K562 (cell line): ENCODE data around the gene C19orf67. TPM values are rescaled to one million over a fixed set of nuclear protein-coding genes. Genes with fewer than 3 reads are reported as not detected.

Experiments used
- BCL6 ChIP-seq: fragments of 250-450 bp; sonication (Bioruptor Pico); IDR thresholded peaks from 2 replicates; pipeline ENCODE4 v1.4.0; 2020
- CBFA2T3 ChIP-seq: fragments of 450-650 bp; IDR thresholded peaks from 2 replicates; pipeline ENCODE4 v1.6.1; 2017
- EHMT2 ChIP-seq: fragments of 450-650 bp; IDR thresholded peaks from 2 replicates; pipeline ENCODE4 v1.6.1; 2018; ENCODE audit warnings: antibody characterized with exemption
- FOSL1 ChIP-seq: fragments of 200-800 bp; sonication (Bioruptor generic); conservative IDR thresholded peaks from 2 replicates; pipeline ENCODE4 v1.6.1; 2016; ENCODE audit warnings: missing genetic modification characterization, missing compliant biosample characterization
- FOXA1 ChIP-seq: fragments of 450-650 bp; IDR thresholded peaks from 2 replicates; pipeline ENCODE4 v1.6.1; 2016; ENCODE audit warnings: mild to moderate bottlenecking, borderline replicate concordance
- MAFG ChIP-seq: fragments of 450-650 bp; conservative IDR thresholded peaks from 2 replicates; pipeline ENCODE4 v1.6.1; 2016; ENCODE audit warnings: missing genetic modification characterization, missing compliant biosample characterization
- NCOA1 ChIP-seq: fragments of 450-650 bp; IDR thresholded peaks from 2 replicates; pipeline ENCODE4 v1.6.1; 2016; ENCODE audit warnings: low read depth
- SIN3B ChIP-seq: fragments of 450-650 bp; IDR thresholded peaks from 2 replicates; pipeline ENCODE4 v1.6.1; 2017; ENCODE audit warnings: low read depth, mild to moderate bottlenecking, moderate library complexity
- SMAD4 ChIP-seq: fragments of 250-450 bp; sonication (Bioruptor Pico); conservative IDR thresholded peaks from 2 replicates; pipeline ENCODE4 v1.8.0; 2021; ENCODE audit warnings: inconsistent platforms, mild to moderate bottlenecking, moderate library complexity
- SMC3 ChIP-seq: conservative IDR thresholded peaks from 2 replicates; pipeline ENCODE4 v1.6.1; 2011; ENCODE audit warnings: low read depth, low read length, improper control_type of control experiment; ENCODE audit not compliant: insufficient read depth
- SP2 ChIP-seq: IDR thresholded peaks from 2 replicates; pipeline ENCODE4 v1.6.1; 2011; ENCODE audit warnings: mild to moderate bottlenecking, low read depth, low read length, moderate library complexity; ENCODE audit not compliant: poor library complexity, severe bottlenecking; ENCODE audit errors: extremely low read depth
- ZBED1 ChIP-seq: IDR thresholded peaks from 2 replicates; pipeline ENCODE4 v1.6.1; 2014
- polyA plus RNA-seq, 8 experiments: library from polyadenylated mRNA; depleted of rRNA in 4 of 8; stranded (reverse) in 5 of 8; unstranded in 3 of 8; fragments of >200 nt; fragmentation: Nextera tagmentation in 2 of 8; fragmentation: Illumina TruSeq in 1 of 8; extraction: Ambion mirVana in 2 of 8; extraction: Trizol in 1 of 8; gene quantifications; 2 replicates each; pipeline versions ENCODE4 v1.2.1 to v1.2.3, GENCODE V29; 2011 to 2014; ENCODE audit warnings: inconsistent platforms in 1 of 8, missing spikeins in 1 of 8
- total RNA-seq, 7 experiments: library from RNA; depleted of rRNA in 6 of 7; stranded (reverse); fragments of >200 nt in 6 of 7; fragmentation: Illumina TruSeq in 2 of 7; extraction: Trizol in 2 of 7; gene quantifications; 2 replicates each; pipeline versions ENCODE4 v1.2.1 to v1.2.3, GENCODE V29; 2011 to 2021; ENCODE audit warnings: low replicate concordance in 1 of 7
- TF ChIP-seq, protein P1 (sequence below): fragments of 450-650 bp; IDR thresholded peaks from 2 replicates; pipeline ENCODE4 v1.6.1; 2016; ENCODE audit warnings: mild to moderate bottlenecking, moderate library complexity
- TF ChIP-seq, protein P2 (sequence below), 3 experiments: IDR thresholded peaks in 2 of 3; conservative IDR thresholded peaks in 1 of 3; 2 replicates each; pipeline ENCODE4 v1.5.1; 2011 to 2012; ENCODE audit warnings: low read length in 3 of 3, mild to moderate bottlenecking in 3 of 3, control low read depth in 2 of 3, improper control_type of control experiment in 1 of 3, inconsistent platforms in 1 of 3, low read depth in 1 of 3, mixed read lengths in 1 of 3, moderate library complexity in 1 of 3; ENCODE audit not compliant: insufficient read depth in 2 of 3

C19orf67 gene
- total and polyA plus RNA-seq, 9 of the 15 experiments (the other 6 are each of a cell fraction or from before 2014, with no cell fraction given) = 0.29 to 1.8 (median 0.51) TPM; not detected in 3

DNA sequence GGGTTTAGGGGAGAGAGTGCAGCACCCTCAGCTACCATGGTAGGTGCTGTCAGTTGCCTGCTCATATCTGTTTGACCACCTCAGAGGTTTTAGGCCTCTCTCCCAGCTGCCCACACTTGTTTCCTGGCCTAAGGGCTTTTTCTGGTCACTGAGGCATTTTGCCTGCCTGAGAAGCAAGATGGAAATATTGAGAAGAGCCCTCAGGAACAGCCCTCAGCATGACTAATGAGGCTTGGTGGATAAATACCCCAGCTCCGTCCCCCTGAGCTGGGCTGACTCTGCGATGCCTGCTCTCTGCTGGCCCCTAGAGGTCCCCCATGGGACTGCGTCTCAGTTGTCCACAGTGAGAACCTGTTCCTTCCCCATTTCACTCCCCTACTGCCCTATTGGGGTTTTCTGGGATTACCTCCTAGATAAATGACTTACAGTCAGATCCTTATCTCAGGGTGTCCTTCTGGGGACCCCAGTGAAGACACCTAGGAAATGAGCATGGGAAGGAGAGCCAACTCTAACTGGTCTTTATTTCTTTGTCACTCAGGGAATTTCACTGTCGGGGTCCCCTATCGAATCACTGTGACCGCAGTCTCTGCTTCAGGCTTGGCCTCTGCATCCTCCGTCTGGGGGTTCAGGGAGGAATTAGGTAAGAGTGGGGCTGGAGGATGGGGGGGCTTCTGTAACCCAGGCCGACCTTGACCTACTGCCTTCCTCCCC lies 37.0 kb downstream of the C19orf67 start (continued):
- TF ChIP-seq, protein P1, sequence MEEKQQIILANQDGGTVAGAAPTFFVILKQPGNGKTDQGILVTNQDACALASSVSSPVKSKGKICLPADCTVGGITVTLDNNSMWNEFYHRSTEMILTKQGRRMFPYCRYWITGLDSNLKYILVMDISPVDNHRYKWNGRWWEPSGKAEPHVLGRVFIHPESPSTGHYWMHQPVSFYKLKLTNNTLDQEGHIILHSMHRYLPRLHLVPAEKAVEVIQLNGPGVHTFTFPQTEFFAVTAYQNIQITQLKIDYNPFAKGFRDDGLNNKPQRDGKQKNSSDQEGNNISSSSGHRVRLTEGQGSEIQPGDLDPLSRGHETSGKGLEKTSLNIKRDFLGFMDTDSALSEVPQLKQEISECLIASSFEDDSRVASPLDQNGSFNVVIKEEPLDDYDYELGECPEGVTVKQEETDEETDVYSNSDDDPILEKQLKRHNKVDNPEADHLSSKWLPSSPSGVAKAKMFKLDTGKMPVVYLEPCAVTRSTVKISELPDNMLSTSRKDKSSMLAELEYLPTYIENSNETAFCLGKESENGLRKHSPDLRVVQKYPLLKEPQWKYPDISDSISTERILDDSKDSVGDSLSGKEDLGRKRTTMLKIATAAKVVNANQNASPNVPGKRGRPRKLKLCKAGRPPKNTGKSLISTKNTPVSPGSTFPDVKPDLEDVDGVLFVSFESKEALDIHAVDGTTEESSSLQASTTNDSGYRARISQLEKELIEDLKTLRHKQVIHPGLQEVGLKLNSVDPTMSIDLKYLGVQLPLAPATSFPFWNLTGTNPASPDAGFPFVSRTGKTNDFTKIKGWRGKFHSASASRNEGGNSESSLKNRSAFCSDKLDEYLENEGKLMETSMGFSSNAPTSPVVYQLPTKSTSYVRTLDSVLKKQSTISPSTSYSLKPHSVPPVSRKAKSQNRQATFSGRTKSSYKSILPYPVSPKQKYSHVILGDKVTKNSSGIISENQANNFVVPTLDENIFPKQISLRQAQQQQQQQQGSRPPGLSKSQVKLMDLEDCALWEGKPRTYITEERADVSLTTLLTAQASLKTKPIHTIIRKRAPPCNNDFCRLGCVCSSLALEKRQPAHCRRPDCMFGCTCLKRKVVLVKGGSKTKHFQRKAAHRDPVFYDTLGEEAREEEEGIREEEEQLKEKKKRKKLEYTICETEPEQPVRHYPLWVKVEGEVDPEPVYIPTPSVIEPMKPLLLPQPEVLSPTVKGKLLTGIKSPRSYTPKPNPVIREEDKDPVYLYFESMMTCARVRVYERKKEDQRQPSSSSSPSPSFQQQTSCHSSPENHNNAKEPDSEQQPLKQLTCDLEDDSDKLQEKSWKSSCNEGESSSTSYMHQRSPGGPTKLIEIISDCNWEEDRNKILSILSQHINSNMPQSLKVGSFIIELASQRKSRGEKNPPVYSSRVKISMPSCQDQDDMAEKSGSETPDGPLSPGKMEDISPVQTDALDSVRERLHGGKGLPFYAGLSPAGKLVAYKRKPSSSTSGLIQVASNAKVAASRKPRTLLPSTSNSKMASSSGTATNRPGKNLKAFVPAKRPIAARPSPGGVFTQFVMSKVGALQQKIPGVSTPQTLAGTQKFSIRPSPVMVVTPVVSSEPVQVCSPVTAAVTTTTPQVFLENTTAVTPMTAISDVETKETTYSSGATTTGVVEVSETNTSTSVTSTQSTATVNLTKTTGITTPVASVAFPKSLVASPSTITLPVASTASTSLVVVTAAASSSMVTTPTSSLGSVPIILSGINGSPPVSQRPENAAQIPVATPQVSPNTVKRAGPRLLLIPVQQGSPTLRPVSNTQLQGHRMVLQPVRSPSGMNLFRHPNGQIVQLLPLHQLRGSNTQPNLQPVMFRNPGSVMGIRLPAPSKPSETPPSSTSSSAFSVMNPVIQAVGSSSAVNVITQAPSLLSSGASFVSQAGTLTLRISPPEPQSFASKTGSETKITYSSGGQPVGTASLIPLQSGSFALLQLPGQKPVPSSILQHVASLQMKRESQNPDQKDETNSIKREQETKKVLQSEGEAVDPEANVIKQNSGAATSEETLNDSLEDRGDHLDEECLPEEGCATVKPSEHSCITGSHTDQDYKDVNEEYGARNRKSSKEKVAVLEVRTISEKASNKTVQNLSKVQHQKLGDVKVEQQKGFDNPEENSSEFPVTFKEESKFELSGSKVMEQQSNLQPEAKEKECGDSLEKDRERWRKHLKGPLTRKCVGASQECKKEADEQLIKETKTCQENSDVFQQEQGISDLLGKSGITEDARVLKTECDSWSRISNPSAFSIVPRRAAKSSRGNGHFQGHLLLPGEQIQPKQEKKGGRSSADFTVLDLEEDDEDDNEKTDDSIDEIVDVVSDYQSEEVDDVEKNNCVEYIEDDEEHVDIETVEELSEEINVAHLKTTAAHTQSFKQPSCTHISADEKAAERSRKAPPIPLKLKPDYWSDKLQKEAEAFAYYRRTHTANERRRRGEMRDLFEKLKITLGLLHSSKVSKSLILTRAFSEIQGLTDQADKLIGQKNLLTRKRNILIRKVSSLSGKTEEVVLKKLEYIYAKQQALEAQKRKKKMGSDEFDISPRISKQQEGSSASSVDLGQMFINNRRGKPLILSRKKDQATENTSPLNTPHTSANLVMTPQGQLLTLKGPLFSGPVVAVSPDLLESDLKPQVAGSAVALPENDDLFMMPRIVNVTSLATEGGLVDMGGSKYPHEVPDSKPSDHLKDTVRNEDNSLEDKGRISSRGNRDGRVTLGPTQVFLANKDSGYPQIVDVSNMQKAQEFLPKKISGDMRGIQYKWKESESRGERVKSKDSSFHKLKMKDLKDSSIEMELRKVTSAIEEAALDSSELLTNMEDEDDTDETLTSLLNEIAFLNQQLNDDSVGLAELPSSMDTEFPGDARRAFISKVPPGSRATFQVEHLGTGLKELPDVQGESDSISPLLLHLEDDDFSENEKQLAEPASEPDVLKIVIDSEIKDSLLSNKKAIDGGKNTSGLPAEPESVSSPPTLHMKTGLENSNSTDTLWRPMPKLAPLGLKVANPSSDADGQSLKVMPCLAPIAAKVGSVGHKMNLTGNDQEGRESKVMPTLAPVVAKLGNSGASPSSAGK = no peak
- TF ChIP-seq SMC3 (peak; percentile 38; the same call in 1 of the 2 replicates), MAFG (tag) (no peak), EHMT2 (no peak), SIN3B (no peak), SMAD4 (CRISPR knock-in tag) (0 out of 2 replicates have a peak, but pooled peaks have one; percentile 31), FOSL1 (tag) (no peak), SP2 (no peak), CBFA2T3 (no peak), ZBED1 (no peak), NCOA1 (no peak), FOXA1 (no peak), BCL6 (CRISPR knock-in tag) (no peak)
- TF ChIP-seq, protein P2, sequence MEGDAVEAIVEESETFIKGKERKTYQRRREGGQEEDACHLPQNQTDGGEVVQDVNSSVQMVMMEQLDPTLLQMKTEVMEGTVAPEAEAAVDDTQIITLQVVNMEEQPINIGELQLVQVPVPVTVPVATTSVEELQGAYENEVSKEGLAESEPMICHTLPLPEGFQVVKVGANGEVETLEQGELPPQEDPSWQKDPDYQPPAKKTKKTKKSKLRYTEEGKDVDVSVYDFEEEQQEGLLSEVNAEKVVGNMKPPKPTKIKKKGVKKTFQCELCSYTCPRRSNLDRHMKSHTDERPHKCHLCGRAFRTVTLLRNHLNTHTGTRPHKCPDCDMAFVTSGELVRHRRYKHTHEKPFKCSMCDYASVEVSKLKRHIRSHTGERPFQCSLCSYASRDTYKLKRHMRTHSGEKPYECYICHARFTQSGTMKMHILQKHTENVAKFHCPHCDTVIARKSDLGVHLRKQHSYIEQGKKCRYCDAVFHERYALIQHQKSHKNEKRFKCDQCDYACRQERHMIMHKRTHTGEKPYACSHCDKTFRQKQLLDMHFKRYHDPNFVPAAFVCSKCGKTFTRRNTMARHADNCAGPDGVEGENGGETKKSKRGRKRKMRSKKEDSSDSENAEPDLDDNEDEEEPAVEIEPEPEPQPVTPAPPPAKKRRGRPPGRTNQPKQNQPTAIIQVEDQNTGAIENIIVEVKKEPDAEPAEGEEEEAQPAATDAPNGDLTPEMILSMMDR (IDR thresholded peaks at IDR 0.05 in 2 of 3, conservative IDR thresholded peaks at IDR 0.05 in 1 of 3; ENCODE audit: insufficient read depth in 2 of 3, low read depth in 1 of 3, low read length in 3 of 3) = peak; percentile 88 to 96 (median 89)
